ENCODE results near the gene EFCAB5. TPM values are rescaled to one million over a fixed set of nuclear protein-coding genes. Genes with fewer than 3 reads are reported as not detected.

EFCAB5 gene
- total RNA-seq, 1 donor from 2014 or later: 0.71 TPM

- Histone ChIP-seq H3K9ac (no peak overlapping the region), H4K20me1 (ENCODE audit: low read depth) (peaks cover 13% of the 10 kb centered on the region), H3F3A (ENCODE audit: low read depth) (no peaks in the 10 kb centered on the region), H3K4me1 (no peaks in the 10 kb centered on the region), H3K79me2 (ENCODE audit: low read depth) (peaks cover 82% of the 10 kb centered on the region), H2AFZ (replicated peaks) (no peak overlapping the region), H3K27ac (no peak overlapping the region), H3K9me3 (ENCODE audit: low read depth) (no peaks in the 10 kb centered on the region), H3K27me3 (no peaks in the 10 kb centered on the region), H3K4me2 (no peak overlapping the region), H3K4me3 (no peak overlapping the region), H3K36me3 (no peaks in the 10 kb centered on the region)
- no peak overlapping the region for H3K4me3 Mint-ChIP-seq
- no peak for DNase-seq (ENCODE audit: low spot score)
- H3K9me3 Mint-ChIP-seq: no peaks in the 10 kb centered on the region
- H3K27ac Mint-ChIP-seq: no peak overlapping the region
- no peaks in the 10 kb centered on the region for H3K27me3 Mint-ChIP-seq (ENCODE audit: insufficient read depth, low read depth)
- H3K4me1 Mint-ChIP-seq: no peaks in the 10 kb centered on the region
- peaks cover 23% of the 10 kb centered on the region for H3K36me3 Mint-ChIP-seq
- TF ChIP-seq, protein P1, sequence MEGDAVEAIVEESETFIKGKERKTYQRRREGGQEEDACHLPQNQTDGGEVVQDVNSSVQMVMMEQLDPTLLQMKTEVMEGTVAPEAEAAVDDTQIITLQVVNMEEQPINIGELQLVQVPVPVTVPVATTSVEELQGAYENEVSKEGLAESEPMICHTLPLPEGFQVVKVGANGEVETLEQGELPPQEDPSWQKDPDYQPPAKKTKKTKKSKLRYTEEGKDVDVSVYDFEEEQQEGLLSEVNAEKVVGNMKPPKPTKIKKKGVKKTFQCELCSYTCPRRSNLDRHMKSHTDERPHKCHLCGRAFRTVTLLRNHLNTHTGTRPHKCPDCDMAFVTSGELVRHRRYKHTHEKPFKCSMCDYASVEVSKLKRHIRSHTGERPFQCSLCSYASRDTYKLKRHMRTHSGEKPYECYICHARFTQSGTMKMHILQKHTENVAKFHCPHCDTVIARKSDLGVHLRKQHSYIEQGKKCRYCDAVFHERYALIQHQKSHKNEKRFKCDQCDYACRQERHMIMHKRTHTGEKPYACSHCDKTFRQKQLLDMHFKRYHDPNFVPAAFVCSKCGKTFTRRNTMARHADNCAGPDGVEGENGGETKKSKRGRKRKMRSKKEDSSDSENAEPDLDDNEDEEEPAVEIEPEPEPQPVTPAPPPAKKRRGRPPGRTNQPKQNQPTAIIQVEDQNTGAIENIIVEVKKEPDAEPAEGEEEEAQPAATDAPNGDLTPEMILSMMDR (IDR thresholded peaks at IDR 0.05): no peak
- TF ChIP-seq EZH2phosphoT487 (IDR thresholded peaks at IDR 0.05): no peak
- no peak for TF ChIP-seq EZH2 (IDR thresholded peaks at IDR 0.05)
Measured at GRCh38 chr17:30148376-30148775, 206.9 kb downstream of the EFCAB5 start.

DNA sequence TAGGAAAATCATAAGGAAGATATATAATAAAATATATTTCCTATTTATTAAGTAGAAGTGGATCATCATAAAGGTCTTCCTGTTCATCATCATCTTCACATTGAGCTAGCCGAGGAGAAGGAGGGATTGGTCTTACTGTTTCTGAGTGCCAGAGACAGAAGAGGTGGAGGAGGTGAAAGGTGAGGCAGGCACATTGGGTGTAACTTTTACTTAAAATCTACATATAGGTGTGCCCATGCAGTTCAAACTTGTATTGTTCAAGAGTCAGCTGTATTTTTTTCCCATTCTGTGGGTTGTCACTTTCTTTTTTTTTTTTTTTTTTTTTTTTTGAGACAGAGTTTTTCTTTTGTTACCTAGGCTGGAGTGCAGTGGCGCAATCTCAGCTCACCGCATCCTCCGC lies 210.0 kb downstream of the EFCAB5 start:
- Histone ChIP-seq H4K20me1 (ENCODE audit: low read depth) (peaks cover 18% of the 10 kb centered on the region), H2AFZ (replicated peaks) (no peak overlapping the region), H3K9me3 (ENCODE audit: low read depth) (no peaks in the 10 kb centered on the region), H3K36me3 (no peaks in the 10 kb centered on the region), H3K27me3 (no peaks in the 10 kb centered on the region), H3K27ac (no peak overlapping the region), H3F3A (ENCODE audit: low read depth) (no peaks in the 10 kb centered on the region), H3K4me3 (no peak overlapping the region), H3K79me2 (ENCODE audit: low read depth) (peaks cover 85% of the 10 kb centered on the region), H3K9ac (no peak overlapping the region), H3K4me1 (no peaks in the 10 kb centered on the region), H3K4me2 (no peak overlapping the region)
- H3K27me3 Mint-ChIP-seq (ENCODE audit: insufficient read depth, low read depth): no peaks in the 10 kb centered on the region
- H3K4me1 Mint-ChIP-seq: no peaks in the 10 kb centered on the region
- H3K9me3 Mint-ChIP-seq: no peaks in the 10 kb centered on the region
- TF ChIP-seq EZH2 (IDR thresholded peaks at IDR 0.05) (no peak), EZH2phosphoT487 (IDR thresholded peaks at IDR 0.05) (no peak)
- TF ChIP-seq, protein P1 (IDR thresholded peaks at IDR 0.05): no peak
- no peak for DNase-seq (ENCODE audit: low spot score)
- H3K4me3 Mint-ChIP-seq: no peak overlapping the region
- H3K27ac Mint-ChIP-seq: no peak overlapping the region
- peaks cover 21% of the 10 kb centered on the region for H3K36me3 Mint-ChIP-seq

DNA sequence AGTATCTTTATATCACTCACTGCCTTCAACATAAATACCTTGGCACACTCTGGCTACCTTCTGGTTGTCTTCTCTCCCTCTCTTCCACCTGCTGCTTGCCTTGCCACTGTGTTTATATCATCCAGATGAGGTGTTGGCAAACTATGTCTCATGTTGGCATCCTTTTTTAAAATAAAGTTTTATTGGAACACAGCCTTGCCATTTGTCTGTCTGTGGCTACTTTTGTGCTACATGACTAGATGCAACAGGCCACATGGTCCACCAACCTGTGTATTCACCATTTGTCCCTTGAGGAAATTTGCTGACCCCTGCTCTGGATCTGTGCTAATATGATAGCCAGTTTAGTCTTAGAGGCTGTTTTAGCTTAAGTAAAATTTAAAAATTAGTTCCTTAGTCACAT lies 212.0 kb downstream of the EFCAB5 start:
- no peak for DNase-seq (ENCODE audit: low spot score)
- Histone ChIP-seq H3K4me3 (no peak overlapping the region), H3K36me3 (peaks cover 3% of the 10 kb centered on the region), H3K27ac (no peak overlapping the region), H3K4me2 (no peak overlapping the region), H3K4me1 (no peaks in the 10 kb centered on the region), H3K79me2 (ENCODE audit: low read depth) (peaks cover 86% of the 10 kb centered on the region), H4K20me1 (ENCODE audit: low read depth) (peaks cover 18% of the 10 kb centered on the region), H3K27me3 (no peaks in the 10 kb centered on the region), H3F3A (ENCODE audit: low read depth) (no peaks in the 10 kb centered on the region), H3K9me3 (ENCODE audit: low read depth) (no peaks in the 10 kb centered on the region), H3K9ac (no peak overlapping the region), H2AFZ (replicated peaks) (no peak overlapping the region)
- Mint-ChIP-seq H3K27me3 (ENCODE audit: insufficient read depth, low read depth) (no peaks in the 10 kb centered on the region), H3K9me3 (peaks cover 9% of the 10 kb centered on the region), H3K4me3 (no peak overlapping the region), H3K36me3 (peaks cover 32% of the 10 kb centered on the region), H3K27ac (no peak overlapping the region), H3K4me1 (no peaks in the 10 kb centered on the region)
- TF ChIP-seq EZH2phosphoT487 (IDR thresholded peaks at IDR 0.05): no peak
- TF ChIP-seq EZH2 (IDR thresholded peaks at IDR 0.05): no peak
- TF ChIP-seq, protein P1 (IDR thresholded peaks at IDR 0.05): no peak
